Gastrocnemius medialis (tissue), 4 donors: Measurements from ENCODE around the gene PARN.
"Not testable (repeated sequence)": the region's sequence is repeated elsewhere in the genome, so short reads cannot be mapped to it uniquely, and the experiment has no call there.

Source experiments
- CTCF ChIP-seq, 5 experiments: fragments of 450-650 bp in 3 of 5; fragments of 200-600 bp in 2 of 5; sonication (generic) in 2 of 5; IDR thresholded peaks in 4 of 5; conservative IDR thresholded peaks in 1 of 5; 1 replicate in 4 of 5; 2 replicates in 1 of 5; pipeline ENCODE4 v1.5.1; 2016 to 2019; ENCODE audit warnings: antibody characterized with exemption in 5 of 5, mild to moderate bottlenecking in 3 of 5, moderate library complexity in 3 of 5
- POLR2A ChIP-seq, 2 donors: fragments of 450-650 bp; IDR thresholded peaks; one replicate each; pipeline ENCODE4 v1.6.1; 2017; ENCODE audit warnings: antibody characterized with exemption in 2 of 2, mild to moderate bottlenecking in 2 of 2, moderate library complexity in 2 of 2

DNA sequence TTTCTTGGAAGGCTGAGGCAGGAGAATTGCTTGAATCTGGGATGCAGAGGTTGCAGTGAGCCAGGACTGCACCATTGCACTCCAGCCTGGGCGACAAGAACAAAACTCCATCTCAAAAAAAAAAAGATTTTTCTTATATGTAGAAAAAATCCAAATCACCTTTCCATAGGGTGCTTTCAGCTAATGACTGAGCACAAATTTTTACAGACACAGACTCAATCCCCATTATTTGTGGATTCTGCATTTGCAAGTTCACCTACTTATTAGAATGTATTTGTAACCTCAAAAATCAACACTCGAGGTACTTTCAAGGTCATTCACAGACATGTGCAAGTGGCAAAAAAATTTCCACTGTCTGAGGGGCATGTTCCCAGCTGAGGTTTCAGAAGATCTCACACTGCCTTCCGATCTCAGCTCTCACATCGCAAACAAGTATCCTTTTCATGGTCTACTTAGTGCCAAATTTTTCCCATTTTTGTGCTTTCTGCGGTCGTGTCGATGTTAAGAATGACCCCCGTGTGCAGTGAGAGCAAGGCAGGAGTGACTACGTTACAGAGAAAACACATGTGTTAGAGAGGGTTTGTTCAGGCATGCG lies 234.3 kb downstream of the PARN start:
- TF ChIP-seq CTCF (IDR thresholded peaks at IDR 0.05 in 4 of 5, conservative IDR thresholded peaks at IDR 0.05 in 1 of 5); POLR2A (IDR thresholded peaks at IDR 0.05): not testable (repeated sequence)
